Hepatocyte (in vitro differentiated cells): ENCODE measurements around the gene SNCG.

Experiments
- EZH2 ChIP-seq: fragments of 200-600 bp; sonication (generic); IDR thresholded peaks from 2 replicates; pipeline ENCODE4 v1.6.1; 2016; ENCODE audit warnings: antibody characterized with exemption, mild to moderate bottlenecking, borderline replicate concordance
- TF ChIP-seq, protein P1 (sequence below): fragments of 200-600 bp; sonication (generic); IDR thresholded peaks from 2 replicates; pipeline ENCODE4 v1.5.1; 2016; ENCODE audit warnings: antibody characterized with exemption, mild to moderate bottlenecking; ENCODE audit not compliant: poor library complexity

DNA sequence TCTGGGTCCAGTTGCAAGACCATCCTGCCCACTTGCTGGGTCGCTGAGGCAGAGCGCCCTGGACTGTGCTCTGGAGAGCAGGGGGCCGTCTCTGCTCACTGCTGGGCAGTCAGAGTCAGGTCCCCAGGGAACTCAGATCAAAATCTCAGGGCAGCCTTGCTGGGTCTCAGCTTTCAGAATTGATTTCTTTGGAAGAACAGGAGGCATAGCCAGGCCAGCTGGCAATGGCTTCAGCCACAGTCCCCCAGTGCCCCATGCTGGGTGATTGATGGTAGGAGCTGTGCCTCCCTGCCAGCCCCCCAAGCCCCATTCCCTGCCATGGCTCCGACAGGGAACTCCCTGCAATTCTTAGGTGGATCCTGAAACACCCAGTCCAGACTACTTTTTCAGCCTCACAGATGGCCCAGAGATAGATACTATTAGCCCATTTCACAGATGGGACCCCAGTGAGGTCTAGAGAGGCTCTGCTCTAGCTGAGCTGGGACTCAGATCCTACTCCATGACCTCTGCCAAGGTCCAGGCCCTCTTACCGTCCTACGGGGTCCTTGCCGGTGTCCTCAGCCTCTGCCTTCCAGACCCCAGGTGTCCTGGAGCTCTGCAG is 1.5 kb upstream of the SNCG start:
- TF ChIP-seq, protein P1, sequence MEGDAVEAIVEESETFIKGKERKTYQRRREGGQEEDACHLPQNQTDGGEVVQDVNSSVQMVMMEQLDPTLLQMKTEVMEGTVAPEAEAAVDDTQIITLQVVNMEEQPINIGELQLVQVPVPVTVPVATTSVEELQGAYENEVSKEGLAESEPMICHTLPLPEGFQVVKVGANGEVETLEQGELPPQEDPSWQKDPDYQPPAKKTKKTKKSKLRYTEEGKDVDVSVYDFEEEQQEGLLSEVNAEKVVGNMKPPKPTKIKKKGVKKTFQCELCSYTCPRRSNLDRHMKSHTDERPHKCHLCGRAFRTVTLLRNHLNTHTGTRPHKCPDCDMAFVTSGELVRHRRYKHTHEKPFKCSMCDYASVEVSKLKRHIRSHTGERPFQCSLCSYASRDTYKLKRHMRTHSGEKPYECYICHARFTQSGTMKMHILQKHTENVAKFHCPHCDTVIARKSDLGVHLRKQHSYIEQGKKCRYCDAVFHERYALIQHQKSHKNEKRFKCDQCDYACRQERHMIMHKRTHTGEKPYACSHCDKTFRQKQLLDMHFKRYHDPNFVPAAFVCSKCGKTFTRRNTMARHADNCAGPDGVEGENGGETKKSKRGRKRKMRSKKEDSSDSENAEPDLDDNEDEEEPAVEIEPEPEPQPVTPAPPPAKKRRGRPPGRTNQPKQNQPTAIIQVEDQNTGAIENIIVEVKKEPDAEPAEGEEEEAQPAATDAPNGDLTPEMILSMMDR, result no peak
- no peak for TF ChIP-seq EZH2
